PC-9 (cell line): ENCODE results near the gene B3GNT7.

Source experiments
- EZH2 ChIP-seq: fragments of 200-600 bp; sonication (generic); IDR thresholded peaks from 2 replicates; pipeline ENCODE4 v1.8.0; 2017; ENCODE audit warnings: antibody characterized with exemption, low read depth
- TF ChIP-seq, protein P1 (sequence below): fragments of 200-600 bp; sonication (generic); conservative IDR thresholded peaks from 2 replicates; pipeline ENCODE4 v1.6.1; 2017; ENCODE audit warnings: mixed run types, antibody characterized with exemption, mild to moderate bottlenecking, moderate library complexity

DNA sequence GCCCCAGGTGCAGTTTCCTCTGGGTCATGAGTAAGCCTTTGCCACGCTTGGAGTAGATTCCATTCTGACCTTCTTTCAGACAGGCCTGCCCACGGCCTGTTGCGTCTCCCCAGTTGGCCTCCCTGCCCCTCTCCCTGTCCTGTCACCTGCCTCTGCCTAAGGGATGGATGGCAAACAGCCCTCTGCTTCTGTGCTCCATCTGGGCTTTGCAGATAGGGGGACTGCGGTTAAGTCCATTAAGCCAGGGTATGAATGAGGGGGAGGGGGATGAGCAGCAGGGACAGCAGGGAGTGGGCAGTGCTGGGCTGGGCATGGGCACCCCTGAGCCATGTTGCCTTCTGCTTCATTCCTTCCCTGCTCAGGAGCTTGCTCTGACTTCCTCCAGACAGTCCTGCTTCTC is 37.6 kb upstream of the B3GNT7 start:
- TF ChIP-seq, protein P1, sequence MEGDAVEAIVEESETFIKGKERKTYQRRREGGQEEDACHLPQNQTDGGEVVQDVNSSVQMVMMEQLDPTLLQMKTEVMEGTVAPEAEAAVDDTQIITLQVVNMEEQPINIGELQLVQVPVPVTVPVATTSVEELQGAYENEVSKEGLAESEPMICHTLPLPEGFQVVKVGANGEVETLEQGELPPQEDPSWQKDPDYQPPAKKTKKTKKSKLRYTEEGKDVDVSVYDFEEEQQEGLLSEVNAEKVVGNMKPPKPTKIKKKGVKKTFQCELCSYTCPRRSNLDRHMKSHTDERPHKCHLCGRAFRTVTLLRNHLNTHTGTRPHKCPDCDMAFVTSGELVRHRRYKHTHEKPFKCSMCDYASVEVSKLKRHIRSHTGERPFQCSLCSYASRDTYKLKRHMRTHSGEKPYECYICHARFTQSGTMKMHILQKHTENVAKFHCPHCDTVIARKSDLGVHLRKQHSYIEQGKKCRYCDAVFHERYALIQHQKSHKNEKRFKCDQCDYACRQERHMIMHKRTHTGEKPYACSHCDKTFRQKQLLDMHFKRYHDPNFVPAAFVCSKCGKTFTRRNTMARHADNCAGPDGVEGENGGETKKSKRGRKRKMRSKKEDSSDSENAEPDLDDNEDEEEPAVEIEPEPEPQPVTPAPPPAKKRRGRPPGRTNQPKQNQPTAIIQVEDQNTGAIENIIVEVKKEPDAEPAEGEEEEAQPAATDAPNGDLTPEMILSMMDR: no peak
- no peak for TF ChIP-seq EZH2
